Loucy (cell line): ENCODE data around the gene NEDD4.

ENCODE experiments used
- EZH2phosphoT487 ChIP-seq: fragments of 200-600 bp; IDR thresholded peaks from 2 replicates; pipeline ENCODE4 v1.6.1; 2018; ENCODE audit warnings: antibody characterized with exemption, mild to moderate bottlenecking, moderate library complexity, borderline replicate concordance
- TF ChIP-seq, protein P1 (sequence below): fragments of 200-600 bp; sonication (generic); conservative IDR thresholded peaks from 2 replicates; pipeline ENCODE4 v1.5.1; 2014; ENCODE audit warnings: mild to moderate bottlenecking, antibody characterized with exemption, low read length

DNA sequence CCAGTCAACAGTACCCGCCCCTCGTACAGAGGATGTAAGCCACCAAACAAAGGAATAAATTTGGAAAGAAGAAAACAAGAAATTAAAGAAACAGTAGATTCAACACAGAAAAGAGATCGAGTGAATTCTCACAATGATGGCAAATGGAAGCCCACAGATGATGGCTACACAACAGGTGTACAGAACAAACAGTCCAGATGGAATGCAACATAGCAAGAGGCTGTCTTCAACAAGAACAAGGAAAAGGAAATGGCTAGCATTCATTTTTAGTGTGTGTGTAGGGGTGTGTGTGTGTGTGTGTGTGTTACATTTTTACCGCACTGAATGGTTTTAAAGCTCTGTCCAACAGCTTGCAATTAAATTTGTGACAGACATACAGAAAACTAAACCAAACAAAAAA is 12.9 kb downstream of the NEDD4 start:
- TF ChIP-seq, protein P1, sequence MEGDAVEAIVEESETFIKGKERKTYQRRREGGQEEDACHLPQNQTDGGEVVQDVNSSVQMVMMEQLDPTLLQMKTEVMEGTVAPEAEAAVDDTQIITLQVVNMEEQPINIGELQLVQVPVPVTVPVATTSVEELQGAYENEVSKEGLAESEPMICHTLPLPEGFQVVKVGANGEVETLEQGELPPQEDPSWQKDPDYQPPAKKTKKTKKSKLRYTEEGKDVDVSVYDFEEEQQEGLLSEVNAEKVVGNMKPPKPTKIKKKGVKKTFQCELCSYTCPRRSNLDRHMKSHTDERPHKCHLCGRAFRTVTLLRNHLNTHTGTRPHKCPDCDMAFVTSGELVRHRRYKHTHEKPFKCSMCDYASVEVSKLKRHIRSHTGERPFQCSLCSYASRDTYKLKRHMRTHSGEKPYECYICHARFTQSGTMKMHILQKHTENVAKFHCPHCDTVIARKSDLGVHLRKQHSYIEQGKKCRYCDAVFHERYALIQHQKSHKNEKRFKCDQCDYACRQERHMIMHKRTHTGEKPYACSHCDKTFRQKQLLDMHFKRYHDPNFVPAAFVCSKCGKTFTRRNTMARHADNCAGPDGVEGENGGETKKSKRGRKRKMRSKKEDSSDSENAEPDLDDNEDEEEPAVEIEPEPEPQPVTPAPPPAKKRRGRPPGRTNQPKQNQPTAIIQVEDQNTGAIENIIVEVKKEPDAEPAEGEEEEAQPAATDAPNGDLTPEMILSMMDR = no peak
- TF ChIP-seq EZH2phosphoT487 = no peak
